ENCODE results near the gene FNIP2. TPM values are rescaled to one million over a fixed set of nuclear protein-coding genes. Genes with fewer than 3 reads are reported as not detected.

FNIP2 gene
- total RNA-seq, 1 donor from 2014 or later = 36.5 TPM

DNA sequence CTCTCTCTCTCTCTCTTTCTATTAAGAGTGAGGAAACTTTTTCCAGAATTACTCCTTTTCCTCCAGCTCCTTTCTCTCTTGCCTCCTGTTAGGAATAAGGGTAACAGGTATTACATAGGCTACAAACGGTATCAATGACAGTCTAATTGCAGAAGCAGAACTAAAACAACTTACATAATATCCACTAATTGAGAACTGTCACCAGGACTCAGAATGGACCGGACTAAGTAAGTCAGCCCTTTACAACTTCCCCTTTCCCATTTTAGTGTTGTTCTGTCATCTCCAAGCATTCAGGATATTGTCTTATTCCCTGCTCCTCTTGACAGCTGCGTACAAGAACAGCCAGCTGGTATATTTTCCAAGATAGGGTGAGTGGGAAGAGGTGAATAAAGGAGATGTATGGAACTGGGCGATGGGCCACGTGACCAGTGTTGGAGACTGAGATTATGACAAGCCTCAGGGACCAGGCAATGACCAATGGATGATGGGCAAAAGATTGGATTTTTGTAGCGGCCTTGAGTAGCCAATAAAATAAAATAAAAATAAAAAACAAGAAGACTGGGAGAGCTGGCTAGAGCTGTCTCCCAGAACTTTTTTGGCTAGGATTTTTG is 2.3 kb upstream of the FNIP2 start:
- Mint-ChIP-seq H3K27ac (no peak overlapping the region), H3K4me3 (peak overlapping the region; percentile 66), H3K9me3 (no peaks in the 10 kb centered on the region), H3K27me3 (no peaks in the 10 kb centered on the region), H3K36me3 (no peaks in the 10 kb centered on the region), H3K4me1 (ENCODE audit: unreplicated experiment) (peaks cover 8% of the 10 kb centered on the region)
- DNase-seq (ENCODE audit: extremely low spot score, unreplicated experiment) = no peak
- TF ChIP-seq, protein P1, sequence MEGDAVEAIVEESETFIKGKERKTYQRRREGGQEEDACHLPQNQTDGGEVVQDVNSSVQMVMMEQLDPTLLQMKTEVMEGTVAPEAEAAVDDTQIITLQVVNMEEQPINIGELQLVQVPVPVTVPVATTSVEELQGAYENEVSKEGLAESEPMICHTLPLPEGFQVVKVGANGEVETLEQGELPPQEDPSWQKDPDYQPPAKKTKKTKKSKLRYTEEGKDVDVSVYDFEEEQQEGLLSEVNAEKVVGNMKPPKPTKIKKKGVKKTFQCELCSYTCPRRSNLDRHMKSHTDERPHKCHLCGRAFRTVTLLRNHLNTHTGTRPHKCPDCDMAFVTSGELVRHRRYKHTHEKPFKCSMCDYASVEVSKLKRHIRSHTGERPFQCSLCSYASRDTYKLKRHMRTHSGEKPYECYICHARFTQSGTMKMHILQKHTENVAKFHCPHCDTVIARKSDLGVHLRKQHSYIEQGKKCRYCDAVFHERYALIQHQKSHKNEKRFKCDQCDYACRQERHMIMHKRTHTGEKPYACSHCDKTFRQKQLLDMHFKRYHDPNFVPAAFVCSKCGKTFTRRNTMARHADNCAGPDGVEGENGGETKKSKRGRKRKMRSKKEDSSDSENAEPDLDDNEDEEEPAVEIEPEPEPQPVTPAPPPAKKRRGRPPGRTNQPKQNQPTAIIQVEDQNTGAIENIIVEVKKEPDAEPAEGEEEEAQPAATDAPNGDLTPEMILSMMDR (conservative IDR thresholded peaks at IDR 0.05) = no peak

DNA sequence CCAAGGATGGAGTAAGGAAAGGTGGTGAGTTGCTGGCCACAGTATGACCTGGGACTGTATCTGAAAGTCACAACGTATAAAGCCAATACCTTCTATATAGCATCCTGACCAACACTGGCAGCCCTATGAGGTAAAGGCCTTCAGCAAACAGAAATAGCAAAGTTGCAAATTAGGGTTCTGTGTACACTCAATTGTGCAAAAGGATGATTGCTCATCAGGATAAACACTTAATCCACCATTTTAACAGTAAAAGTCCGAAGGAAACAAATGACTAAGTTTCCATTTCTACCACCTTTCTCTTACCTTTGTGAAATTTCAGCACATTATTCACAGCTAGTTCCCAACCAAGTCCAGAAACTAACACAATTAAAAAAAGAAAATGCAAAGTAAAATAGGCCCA is 1.4 kb upstream of the FNIP2 start:
- no peaks in the 10 kb centered on the region for H3K27me3 Mint-ChIP-seq
- DNase-seq (ENCODE audit: extremely low spot score, unreplicated experiment) = no peak
- TF ChIP-seq, protein P1 (conservative IDR thresholded peaks at IDR 0.05) = no peak
- H3K4me1 Mint-ChIP-seq (ENCODE audit: unreplicated experiment) = peaks cover 12% of the 10 kb centered on the region
- H3K36me3 Mint-ChIP-seq = no peaks in the 10 kb centered on the region
- H3K27ac Mint-ChIP-seq = peak overlapping the region; percentile 94
- H3K4me3 Mint-ChIP-seq = peak overlapping the region; percentile 89
- H3K9me3 Mint-ChIP-seq = no peaks in the 10 kb centered on the region

DNA sequence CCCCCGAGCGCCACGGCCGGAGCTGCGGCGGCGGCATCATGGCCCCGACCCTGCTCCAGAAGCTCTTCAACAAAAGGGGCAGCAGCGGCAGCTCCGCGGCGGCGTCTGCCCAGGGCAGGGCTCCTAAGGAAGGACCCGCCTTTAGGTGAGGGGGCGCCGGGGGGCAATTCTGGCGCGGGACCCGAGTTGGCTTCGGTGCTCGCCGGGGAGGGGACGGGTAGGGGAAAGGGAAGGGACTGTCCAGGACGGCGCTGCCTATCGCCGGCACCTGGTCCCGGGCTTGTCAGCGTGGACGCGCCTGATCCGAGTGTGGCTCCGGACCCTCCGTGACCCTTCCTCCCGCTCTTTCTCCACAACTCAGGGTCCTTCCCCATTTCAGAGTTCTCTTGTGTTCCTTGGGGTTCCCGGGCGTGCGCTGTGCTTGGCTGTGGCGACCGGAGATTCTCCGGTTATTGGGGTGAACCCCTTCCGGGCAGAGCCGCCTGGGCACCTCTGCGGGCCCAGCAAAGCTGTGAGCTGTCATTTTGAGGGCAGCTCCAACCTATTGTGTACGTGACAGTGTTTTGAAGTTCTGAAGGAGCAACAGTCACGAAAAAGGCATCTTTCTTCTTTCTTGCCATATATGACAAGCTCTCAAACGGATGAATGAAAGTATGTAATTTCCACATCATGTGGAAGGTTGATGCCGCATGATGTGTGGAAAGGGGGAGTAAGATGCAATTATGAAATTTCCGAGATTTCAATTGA is 522 bp downstream of the FNIP2 start:
- no peaks in the 10 kb centered on the region for H3K36me3 Mint-ChIP-seq

DNA sequence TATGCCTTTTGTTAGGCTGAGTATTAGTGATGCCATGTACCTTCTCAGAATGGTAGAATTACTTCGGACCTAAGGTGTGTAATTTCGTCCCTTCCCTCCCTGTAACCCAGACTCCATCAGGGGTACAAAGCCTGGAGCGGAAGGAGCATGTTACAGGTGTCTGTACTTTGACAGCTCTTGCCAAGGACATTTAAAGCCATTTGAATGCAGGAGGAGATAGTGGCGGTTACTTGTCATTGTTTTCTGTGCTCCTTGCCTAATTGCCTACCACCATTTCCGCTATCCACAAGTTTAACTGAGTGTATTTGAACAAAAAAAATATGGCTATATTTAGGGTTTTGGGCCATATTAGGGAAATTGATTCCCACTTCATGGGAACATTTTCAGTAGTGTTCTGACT is 1.8 kb downstream of the FNIP2 start:
- Mint-ChIP-seq H3K27me3 (no peaks in the 10 kb centered on the region), H3K27ac (no peak overlapping the region), H3K4me1 (ENCODE audit: unreplicated experiment) (peaks cover 22% of the 10 kb centered on the region), H3K9me3 (no peaks in the 10 kb centered on the region), H3K36me3 (no peaks in the 10 kb centered on the region), H3K4me3 (peak overlapping the region; percentile 99)
- TF ChIP-seq, protein P1 (conservative IDR thresholded peaks at IDR 0.05) = no peak
- DNase-seq (ENCODE audit: extremely low spot score, unreplicated experiment) = no peak

More for the DNA sequence above, 522 bp downstream of the FNIP2 start:
- peak; percentile 74 for DNase-seq (ENCODE audit: extremely low spot score, unreplicated experiment)
- Mint-ChIP-seq H3K27ac (peak overlapping the region; percentile 94), H3K4me1 (ENCODE audit: unreplicated experiment) (peaks cover 12% of the 10 kb centered on the region), H3K9me3 (no peaks in the 10 kb centered on the region), H3K27me3 (no peaks in the 10 kb centered on the region), H3K4me3 (peak overlapping the region; percentile 99)
- TF ChIP-seq, protein P1 (conservative IDR thresholded peaks at IDR 0.05) = no peak

DNA sequence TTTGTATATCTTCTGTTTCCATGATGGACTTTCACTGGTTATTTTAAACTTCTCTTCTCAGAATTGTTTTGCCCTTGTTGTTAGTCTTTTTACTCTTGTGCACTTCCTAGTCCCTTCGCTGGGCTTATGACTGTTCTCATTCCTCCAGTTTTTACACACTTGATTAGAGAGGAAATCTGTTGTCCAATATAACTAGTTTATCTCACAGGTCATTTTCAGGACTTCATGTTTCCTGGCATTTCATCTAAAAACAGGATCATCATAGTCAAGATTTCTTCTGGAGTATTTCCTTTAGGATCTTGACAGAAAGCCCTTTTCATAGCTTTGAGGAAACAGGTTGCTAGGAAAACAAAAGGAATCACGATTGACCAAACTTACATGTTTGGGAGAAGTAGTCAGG is 3.0 kb downstream of the FNIP2 start:
- Mint-ChIP-seq H3K36me3 (no peaks in the 10 kb centered on the region), H3K9me3 (no peaks in the 10 kb centered on the region), H3K27me3 (no peaks in the 10 kb centered on the region), H3K27ac (peak overlapping the region; percentile 46), H3K4me1 (ENCODE audit: unreplicated experiment) (peaks cover 22% of the 10 kb centered on the region), H3K4me3 (peak overlapping the region; percentile 72)
- TF ChIP-seq, protein P1 (conservative IDR thresholded peaks at IDR 0.05) = no peak
- no peak for DNase-seq (ENCODE audit: extremely low spot score, unreplicated experiment)

Data from type B pancreatic cell (in vitro differentiated cells).